GM10248 (cell line): ENCODE measurements around the gene GALNT15.

Experiments used
- CTCF ChIA-PET: fragments of 300-600 bp; sonication (Branson Sonifier 250); formaldehyde crosslinking; extraction: SDS; loops from one replicate; lab custom pipeline; 2021; ENCODE audit warnings: antibody characterized with exemption; lab: Yijun Ruan, JAX
- POLR2A ChIA-PET: fragments of 350-650 bp; sonication (Branson Sonifier 250); formaldehyde crosslinking; extraction: SDS; loops from one replicate; lab custom pipeline; 2020; ENCODE audit warnings: antibody characterized with exemption; lab: Yijun Ruan, JAX
- DNase-seq: peaks from one replicate; pipeline ENCODE4 v3.0.0; 2012; ENCODE audit errors: extremely low spot score
- TF ChIP-seq, protein P1 (sequence below): IDR thresholded peaks from 2 replicates; pipeline ENCODE4 v1.5.1; 2012; ENCODE audit warnings: mild to moderate bottlenecking, low read depth; ENCODE audit errors: extremely low read depth, missing control alignments, control extremely low read depth

Gene GALNT15

GRCh38 chr3:16148783-16149182 lies 25.7 kb upstream of the GALNT15 start:
- POLR2A ChIA-PET, result no interaction called here
- CTCF ChIA-PET, result interaction anchor here (1.1 to 2.4 kb wide), 2 partner anchors 9 to 26 kb away, joined by 4 to 12 read pairs; no protein-coding TSS in a partner anchor
- no peak for DNase-seq

DNA sequence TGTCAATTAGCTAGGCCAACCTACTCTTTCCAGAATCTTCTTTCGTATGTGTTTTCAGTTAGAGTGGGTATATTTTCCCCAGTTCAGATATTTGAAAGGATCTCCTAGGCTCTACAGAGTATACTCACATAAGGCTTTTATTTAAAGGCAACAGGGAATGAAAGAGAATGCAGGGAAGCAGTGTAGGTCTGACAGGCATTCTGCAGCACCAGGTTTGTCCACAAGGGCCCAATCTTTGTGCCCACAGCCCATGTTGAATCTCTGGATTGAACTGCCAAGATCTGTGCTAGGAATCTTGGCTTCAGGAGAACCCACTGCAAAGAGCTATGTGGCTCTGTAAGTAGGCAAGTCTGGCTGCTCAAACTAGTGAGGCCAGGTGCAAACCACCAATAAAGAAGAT lies 24.2 kb upstream of the GALNT15 start:
- POLR2A ChIA-PET, result no interaction called here
- CTCF ChIA-PET, result interaction anchor here (1.3 to 1.5 kb wide), 2 partner anchors 8 to 18 kb away, joined by 3 read pairs; no protein-coding TSS in a partner anchor

More at GRCh38 chr3:16148783-16149182, 25.7 kb upstream of the GALNT15 start:
- TF ChIP-seq, protein P1, sequence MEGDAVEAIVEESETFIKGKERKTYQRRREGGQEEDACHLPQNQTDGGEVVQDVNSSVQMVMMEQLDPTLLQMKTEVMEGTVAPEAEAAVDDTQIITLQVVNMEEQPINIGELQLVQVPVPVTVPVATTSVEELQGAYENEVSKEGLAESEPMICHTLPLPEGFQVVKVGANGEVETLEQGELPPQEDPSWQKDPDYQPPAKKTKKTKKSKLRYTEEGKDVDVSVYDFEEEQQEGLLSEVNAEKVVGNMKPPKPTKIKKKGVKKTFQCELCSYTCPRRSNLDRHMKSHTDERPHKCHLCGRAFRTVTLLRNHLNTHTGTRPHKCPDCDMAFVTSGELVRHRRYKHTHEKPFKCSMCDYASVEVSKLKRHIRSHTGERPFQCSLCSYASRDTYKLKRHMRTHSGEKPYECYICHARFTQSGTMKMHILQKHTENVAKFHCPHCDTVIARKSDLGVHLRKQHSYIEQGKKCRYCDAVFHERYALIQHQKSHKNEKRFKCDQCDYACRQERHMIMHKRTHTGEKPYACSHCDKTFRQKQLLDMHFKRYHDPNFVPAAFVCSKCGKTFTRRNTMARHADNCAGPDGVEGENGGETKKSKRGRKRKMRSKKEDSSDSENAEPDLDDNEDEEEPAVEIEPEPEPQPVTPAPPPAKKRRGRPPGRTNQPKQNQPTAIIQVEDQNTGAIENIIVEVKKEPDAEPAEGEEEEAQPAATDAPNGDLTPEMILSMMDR, result no peak

GRCh38 chr3:16151109-16151508 lies 23.4 kb upstream of the GALNT15 start:
- POLR2A ChIA-PET, result no interaction called here
- no peak for DNase-seq

More for the DNA sequence above, 24.2 kb upstream of the GALNT15 start:
- DNase-seq, result no peak
- TF ChIP-seq, protein P1, result no peak

DNA sequence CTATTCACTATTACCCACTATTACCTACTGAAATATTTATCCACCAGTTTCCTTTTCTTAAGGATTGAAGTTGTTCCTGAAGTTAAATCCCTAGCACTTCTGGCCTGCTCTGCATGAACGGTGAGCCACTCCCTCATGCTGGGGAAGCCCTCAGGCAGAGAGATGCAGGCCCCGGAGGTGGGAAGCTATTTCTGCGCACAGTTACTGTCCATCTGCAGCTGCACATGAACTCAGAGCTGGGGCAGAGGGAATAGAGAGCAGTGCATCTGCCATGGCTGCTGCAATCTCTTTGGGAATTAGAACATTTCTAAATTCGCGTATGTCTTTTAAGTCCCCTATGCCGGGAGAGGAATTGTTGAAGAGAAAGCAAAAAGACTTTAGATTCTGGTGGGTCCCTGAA lies 6.3 kb upstream of the GALNT15 start:
- TF ChIP-seq, protein P1, result no peak
- CTCF ChIA-PET, result interaction anchor here (1.5 kb wide), 1 partner anchor 17 kb away, joined by 3 read pairs; no protein-coding TSS in a partner anchor
- DNase-seq, result no peak
- POLR2A ChIA-PET, result no interaction called here

More at GRCh38 chr3:16151109-16151508, 23.4 kb upstream of the GALNT15 start:
- TF ChIP-seq, protein P1, result no peak
- CTCF ChIA-PET, result interaction anchor here (1.3 to 1.5 kb wide), 2 partner anchors 9 to 17 kb away, joined by 3 read pairs; no protein-coding TSS in a partner anchor

- CTCF ChIA-PET, result interaction anchor here (1.1 kb wide), 1 partner anchor 121 kb away, joined by 3 read pairs; no protein-coding TSS in a partner anchor
- TF ChIP-seq, protein P1, result no peak
- POLR2A ChIA-PET, result no interaction called here
- no peak for DNase-seq
These were observed 3.5 kb upstream of the GALNT15 start for GRCh38 chr3:16171009-16171408.

DNA sequence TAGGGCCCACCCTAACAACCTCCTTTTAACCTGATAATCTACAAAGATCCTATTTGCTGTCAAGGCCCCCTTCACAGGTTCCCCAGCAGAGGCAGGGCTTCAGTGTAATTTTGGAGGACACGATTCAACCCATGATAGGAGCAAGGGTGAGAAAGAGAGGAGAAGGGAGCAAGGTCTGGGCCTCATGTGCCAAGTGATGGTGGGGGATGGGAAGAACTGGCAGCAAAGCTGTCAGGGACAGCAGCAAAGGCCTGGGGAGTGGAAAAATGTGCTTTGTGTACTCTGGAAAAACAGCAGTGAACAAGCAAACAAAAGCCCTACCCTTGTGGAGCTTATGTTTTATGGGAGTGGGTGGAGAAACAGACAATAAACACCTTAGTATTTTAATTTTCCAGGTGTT lies 2.7 kb upstream of the GALNT15 start:
- TF ChIP-seq, protein P1, result no peak
- POLR2A ChIA-PET, result no interaction called here
- no peak for DNase-seq
- CTCF ChIA-PET, result no interaction called here
